SU-DHL-6 (cell line): ENCODE data around the gene SLC25A45.

ENCODE experiments used
- H2AFZ ChIP-seq: fragments of 200-600 bp; sonication (generic); 2 replicates; pipeline ENCODE4 v1.6.1; 2014; ENCODE audit warnings: low read depth, mild to moderate bottlenecking, moderate library complexity, mixed read lengths, antibody characterized with exemption, low read length; ENCODE audit not compliant: severe bottlenecking
- H3F3A ChIP-seq: fragments of 200-600 bp; shearing (Covaris generic); 2 replicates; pipeline ENCODE4 v1.6.0; 2016; ENCODE audit warnings: antibody characterized with exemption, mild to moderate bottlenecking; ENCODE audit not compliant: insufficient read depth
- H3K27ac ChIP-seq: fragments of 200-600 bp; sonication (generic); 2 replicates; pipeline ENCODE4 v1.5.1; 2016; ENCODE audit warnings: low read depth, mild to moderate bottlenecking, low read length, moderate library complexity, mixed read lengths
- H3K27me3 ChIP-seq: fragments of 200-600 bp; sonication (generic), shearing (Covaris generic); 2 replicates; pipeline ENCODE4 v1.6.0; 2014; ENCODE audit warnings: mild to moderate bottlenecking, low read length
- H3K36me3 ChIP-seq: fragments of 200-600 bp; sonication (generic); 2 replicates; pipeline ENCODE4 v1.6.1; 2014; ENCODE audit warnings: mild to moderate bottlenecking, low read length, mixed read lengths
- H3K4me2 ChIP-seq: fragments of 300-600, 200-600 bp; shearing (Covaris generic), sonication (generic); 2 replicates; pipeline ENCODE4 v1.6.0; 2014; ENCODE audit warnings: low read length, low read depth, mild to moderate bottlenecking; ENCODE audit not compliant: poor library complexity, severe bottlenecking
- H3K4me3 ChIP-seq: fragments of 200-600 bp; sonication (generic); 2 replicates; pipeline ENCODE4 v1.5.1; 2014; ENCODE audit warnings: antibody characterized with exemption, low read length, mild to moderate bottlenecking, mixed read lengths; ENCODE audit not compliant: insufficient read depth, poor library complexity, severe bottlenecking
- H3K79me2 ChIP-seq: fragments of 200-600 bp; sonication (generic); 2 replicates; pipeline ENCODE4 v1.6.1; 2014; ENCODE audit warnings: mild to moderate bottlenecking, low read length, moderate library complexity; ENCODE audit not compliant: insufficient read depth
- H3K9ac ChIP-seq: fragments of 200-600 bp; sonication (generic); 2 replicates; pipeline ENCODE4 v1.7.0; 2014; ENCODE audit warnings: mild to moderate bottlenecking, low read length
- H3K9me2 ChIP-seq: fragments of 200-600 bp; sonication (generic); replicated peaks from 2 replicates; pipeline ENCODE4 v1.6.1; 2014; ENCODE audit warnings: low read length; ENCODE audit not compliant: insufficient read depth
- H3K9me3 ChIP-seq: fragments of 200-600 bp; sonication (generic); 2 replicates; pipeline ENCODE4 v1.6.1; 2014; ENCODE audit warnings: low read length, mixed read lengths; ENCODE audit not compliant: insufficient read depth
- H4K20me1 ChIP-seq: fragments of 200-600 bp; sonication (generic); 2 replicates; pipeline ENCODE4 v1.6.1; 2014; ENCODE audit warnings: low read depth, mild to moderate bottlenecking, antibody characterized with exemption, low read length, moderate library complexity, mixed read lengths
- EZH2phosphoT487 ChIP-seq: fragments of 200-600 bp; sonication (generic), shearing (Covaris generic); conservative IDR thresholded peaks from 2 replicates; pipeline ENCODE4 v1.6.1; 2018; ENCODE audit warnings: mild to moderate bottlenecking, antibody characterized with exemption, low read length, moderate library complexity, mixed read lengths
- TF ChIP-seq, protein P1 (sequence below): fragments of 200-600 bp; sonication (generic); IDR thresholded peaks from one replicate; pipeline ENCODE4 v1.5.1; 2017; ENCODE audit warnings: antibody characterized with exemption, mild to moderate bottlenecking, low read length, moderate library complexity; ENCODE audit not compliant: insufficient read depth, poor library complexity, severe bottlenecking

Gene SLC25A45

DNA sequence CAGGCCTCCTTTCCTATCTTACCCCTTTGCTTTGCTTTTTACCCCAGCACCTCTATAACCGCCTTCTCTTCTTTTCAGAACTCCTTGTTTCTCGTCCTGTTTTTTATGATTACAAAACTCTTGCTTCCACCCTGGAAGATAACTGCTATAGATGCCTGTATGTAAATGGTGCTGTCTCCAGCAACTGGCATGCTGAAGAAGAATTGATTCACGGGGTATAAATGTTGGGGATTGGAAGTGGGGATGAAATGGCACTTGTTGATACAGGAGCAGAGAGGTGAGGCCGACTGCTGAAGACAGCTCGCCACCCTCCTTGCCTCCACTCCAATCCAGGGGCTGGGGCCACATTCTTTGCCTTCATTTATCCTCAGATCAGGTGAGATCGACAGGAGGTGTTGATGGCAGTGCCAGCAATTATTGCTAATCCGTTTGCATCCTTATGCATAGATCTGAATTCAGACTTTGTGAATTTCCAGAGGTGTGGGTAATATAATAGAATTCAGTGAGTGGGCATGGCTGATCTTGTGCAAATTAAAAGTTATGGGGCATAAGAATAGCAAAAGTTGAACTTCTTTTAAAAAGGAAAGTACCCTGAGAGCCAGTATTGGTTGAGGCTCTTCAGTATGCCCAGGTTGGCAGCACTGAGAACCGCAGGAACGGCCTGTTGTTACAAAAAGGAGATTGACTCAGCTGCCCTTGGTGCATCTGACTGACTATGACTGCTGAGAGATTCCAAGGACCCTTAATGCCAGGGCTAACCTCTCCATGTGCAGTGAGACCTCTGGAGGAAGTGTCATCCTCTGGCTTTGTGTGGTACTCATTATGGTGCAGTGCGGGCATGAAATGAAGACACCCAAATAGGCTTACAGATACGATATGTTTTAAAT lies 45.5 kb upstream of the SLC25A45 start:
- peaks cover 9% of the 10 kb centered on the region for H3K36me3 ChIP-seq
- no peaks in the 10 kb centered on the region for H3K9me2 ChIP-seq
- H4K20me1 ChIP-seq: no peaks in the 10 kb centered on the region
- H2AFZ ChIP-seq: no peak overlapping the region
- H3F3A ChIP-seq: peaks cover 100% of the 10 kb centered on the region
- no peaks in the 10 kb centered on the region for H3K27me3 ChIP-seq
- peak overlapping the region; percentile 99 for H3K9ac ChIP-seq
- peak overlapping the region; percentile 79 for H3K4me3 ChIP-seq
- H3K9me3 ChIP-seq: no peaks in the 10 kb centered on the region
- peak overlapping the region; percentile 98 for H3K4me2 ChIP-seq
- H3K27ac ChIP-seq: peak overlapping the region; percentile 98
- TF ChIP-seq, protein P1, sequence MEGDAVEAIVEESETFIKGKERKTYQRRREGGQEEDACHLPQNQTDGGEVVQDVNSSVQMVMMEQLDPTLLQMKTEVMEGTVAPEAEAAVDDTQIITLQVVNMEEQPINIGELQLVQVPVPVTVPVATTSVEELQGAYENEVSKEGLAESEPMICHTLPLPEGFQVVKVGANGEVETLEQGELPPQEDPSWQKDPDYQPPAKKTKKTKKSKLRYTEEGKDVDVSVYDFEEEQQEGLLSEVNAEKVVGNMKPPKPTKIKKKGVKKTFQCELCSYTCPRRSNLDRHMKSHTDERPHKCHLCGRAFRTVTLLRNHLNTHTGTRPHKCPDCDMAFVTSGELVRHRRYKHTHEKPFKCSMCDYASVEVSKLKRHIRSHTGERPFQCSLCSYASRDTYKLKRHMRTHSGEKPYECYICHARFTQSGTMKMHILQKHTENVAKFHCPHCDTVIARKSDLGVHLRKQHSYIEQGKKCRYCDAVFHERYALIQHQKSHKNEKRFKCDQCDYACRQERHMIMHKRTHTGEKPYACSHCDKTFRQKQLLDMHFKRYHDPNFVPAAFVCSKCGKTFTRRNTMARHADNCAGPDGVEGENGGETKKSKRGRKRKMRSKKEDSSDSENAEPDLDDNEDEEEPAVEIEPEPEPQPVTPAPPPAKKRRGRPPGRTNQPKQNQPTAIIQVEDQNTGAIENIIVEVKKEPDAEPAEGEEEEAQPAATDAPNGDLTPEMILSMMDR: no peak
- TF ChIP-seq EZH2phosphoT487: no peak
- H3K79me2 ChIP-seq: peaks cover 92% of the 10 kb centered on the region

DNA sequence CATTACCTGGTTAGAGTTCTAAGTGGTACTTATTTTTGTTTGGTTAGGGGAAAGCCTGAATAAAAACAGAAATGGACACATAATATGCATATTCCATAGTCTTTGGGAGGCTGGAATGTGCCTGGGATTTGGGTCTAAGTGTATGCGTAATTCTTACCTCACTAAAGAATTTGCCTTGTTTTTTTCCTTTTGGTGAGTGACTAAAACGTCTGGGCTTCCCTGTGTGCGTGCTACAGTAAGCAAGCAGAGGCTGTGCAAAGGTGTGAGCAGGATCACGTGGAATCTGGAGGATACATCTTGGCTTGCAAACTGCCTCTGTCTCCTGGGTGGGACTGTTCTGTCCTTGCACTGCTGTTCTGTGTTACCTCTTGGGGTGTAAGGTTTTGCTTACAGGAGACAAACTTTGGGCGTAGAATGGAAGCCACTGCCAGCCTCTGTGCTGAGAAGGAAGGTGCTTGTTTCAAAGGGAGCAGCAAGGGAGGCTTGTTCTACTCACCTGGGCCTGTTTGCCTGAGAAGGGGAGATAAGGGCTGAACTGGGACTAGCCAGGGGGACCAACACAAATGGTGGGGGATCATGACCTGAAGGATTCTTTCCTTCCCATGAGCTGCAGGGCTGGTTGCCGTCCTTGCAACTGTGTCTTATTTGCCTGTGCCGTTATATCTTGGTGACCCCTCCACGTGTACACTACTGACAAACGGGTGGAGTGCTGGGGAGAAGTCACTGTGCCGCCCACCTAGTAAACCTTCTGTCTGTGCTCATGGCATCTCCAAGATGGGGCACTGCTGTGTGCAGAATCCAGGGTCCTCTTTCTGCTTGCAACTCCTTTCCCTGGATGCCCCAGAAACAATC lies 44.6 kb upstream of the SLC25A45 start:
- Histone ChIP-seq H3F3A (peaks cover 98% of the 10 kb centered on the region), H3K79me2 (peaks cover 91% of the 10 kb centered on the region), H3K9me2 (no peaks in the 10 kb centered on the region), H3K27ac (peak overlapping the region; percentile 98), H3K27me3 (no peaks in the 10 kb centered on the region), H3K36me3 (peaks cover 6% of the 10 kb centered on the region; the same call in 1 of the 2 replicates), H3K9ac (peak overlapping the region; percentile 99), H4K20me1 (no peaks in the 10 kb centered on the region), H2AFZ (no peak overlapping the region), H3K4me3 (peak overlapping the region; percentile 79), H3K9me3 (no peaks in the 10 kb centered on the region), H3K4me2 (peak overlapping the region; percentile 98)
- no peak for TF ChIP-seq EZH2phosphoT487
- TF ChIP-seq, protein P1: no peak

DNA sequence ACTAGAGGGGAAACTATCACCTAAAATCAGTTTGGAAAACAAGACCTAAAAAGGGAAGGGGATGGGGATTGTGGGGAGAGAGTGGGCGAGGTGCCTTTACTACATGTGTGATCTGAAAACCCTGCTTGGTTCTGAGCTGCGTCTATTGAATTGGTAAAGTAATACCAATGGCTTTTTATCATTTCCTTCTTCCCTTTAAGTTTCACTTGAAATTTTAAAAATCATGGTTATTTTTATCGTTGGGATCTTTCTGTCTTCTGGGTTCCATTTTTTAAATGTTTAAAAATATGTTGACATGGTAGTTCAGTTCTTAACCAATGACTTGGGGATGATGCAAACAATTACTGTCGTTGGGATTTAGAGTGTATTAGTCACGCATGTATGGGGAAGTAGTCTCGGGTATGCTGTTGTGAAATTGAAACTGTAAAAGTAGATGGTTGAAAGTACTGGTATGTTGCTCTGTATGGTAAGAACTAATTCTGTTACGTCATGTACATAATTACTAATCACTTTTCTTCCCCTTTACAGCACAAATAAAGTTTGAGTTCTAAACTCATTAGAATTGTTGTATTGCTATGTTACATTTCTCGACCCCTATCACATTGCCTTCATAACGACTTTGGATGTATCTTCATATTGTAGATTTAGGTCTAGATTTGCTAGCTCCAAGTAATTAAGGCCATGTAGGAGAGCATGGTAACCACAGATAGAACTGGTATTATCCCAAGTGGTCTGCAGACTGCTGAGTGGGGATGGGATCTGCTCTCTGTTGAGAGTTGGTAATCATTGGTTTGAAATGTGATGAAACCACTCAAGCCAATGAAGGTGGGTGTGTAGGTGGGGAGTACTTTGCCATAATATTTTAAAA lies 43.8 kb upstream of the SLC25A45 start:
- Histone ChIP-seq H3K4me2 (peak overlapping the region; percentile 98), H3K9me3 (no peaks in the 10 kb centered on the region), H3K27ac (peak overlapping the region; percentile 98), H3K79me2 (peaks cover 90% of the 10 kb centered on the region), H4K20me1 (no peaks in the 10 kb centered on the region), H3K36me3 (peaks cover 6% of the 10 kb centered on the region; the same call in 1 of the 2 replicates), H3K4me3 (peak overlapping the region; percentile 79), H3K27me3 (no peaks in the 10 kb centered on the region), H2AFZ (no peak overlapping the region), H3F3A (peaks cover 97% of the 10 kb centered on the region), H3K9ac (peak overlapping the region; percentile 99), H3K9me2 (no peaks in the 10 kb centered on the region)
- no peak for TF ChIP-seq EZH2phosphoT487
